ENCODE measurements around the gene SLC20A1.
"Not testable (repeated sequence)": the region's sequence is repeated elsewhere in the genome, so short reads cannot be mapped to it uniquely, and the experiment has no call there.

DNA sequence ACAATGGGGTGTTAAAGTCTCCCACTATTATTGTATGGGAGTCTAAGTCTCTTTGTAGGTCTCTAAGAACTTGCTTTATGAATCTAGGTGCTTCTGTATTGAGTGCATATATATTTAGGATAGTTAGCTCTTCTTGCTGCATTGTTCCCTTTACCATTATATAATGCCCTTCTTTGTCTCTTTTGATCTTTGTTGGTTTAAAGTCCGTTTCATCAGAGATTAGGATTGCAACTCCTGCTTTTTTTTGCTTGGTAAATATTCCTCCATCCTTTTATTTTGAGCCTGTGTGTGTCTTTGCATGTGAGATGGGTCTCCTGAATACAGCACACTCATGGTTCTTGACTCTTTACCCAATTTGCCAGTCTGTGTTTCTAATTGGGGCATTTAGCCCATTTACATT lies 33.5 kb upstream of the SLC20A1 start:
- not testable (repeated sequence) for TF ChIP-seq SIN3A (IDR thresholded peaks at IDR 0.05; ENCODE audit: low read depth); POLR2A (IDR thresholded peaks at IDR 0.05; ENCODE audit: borderline replicate concordance, extremely low read depth, insufficient read depth, insufficient read length); POLR2AphosphoS5 (IDR thresholded peaks at IDR 0.05; ENCODE audit: low read depth, low read length); EZH2 (IDR thresholded peaks at IDR 0.05); YY1 (IDR thresholded peaks at IDR 0.05; ENCODE audit: extremely low read depth, insufficient replicate concordance, low read depth, low read length)
- TF ChIP-seq, protein P1, sequence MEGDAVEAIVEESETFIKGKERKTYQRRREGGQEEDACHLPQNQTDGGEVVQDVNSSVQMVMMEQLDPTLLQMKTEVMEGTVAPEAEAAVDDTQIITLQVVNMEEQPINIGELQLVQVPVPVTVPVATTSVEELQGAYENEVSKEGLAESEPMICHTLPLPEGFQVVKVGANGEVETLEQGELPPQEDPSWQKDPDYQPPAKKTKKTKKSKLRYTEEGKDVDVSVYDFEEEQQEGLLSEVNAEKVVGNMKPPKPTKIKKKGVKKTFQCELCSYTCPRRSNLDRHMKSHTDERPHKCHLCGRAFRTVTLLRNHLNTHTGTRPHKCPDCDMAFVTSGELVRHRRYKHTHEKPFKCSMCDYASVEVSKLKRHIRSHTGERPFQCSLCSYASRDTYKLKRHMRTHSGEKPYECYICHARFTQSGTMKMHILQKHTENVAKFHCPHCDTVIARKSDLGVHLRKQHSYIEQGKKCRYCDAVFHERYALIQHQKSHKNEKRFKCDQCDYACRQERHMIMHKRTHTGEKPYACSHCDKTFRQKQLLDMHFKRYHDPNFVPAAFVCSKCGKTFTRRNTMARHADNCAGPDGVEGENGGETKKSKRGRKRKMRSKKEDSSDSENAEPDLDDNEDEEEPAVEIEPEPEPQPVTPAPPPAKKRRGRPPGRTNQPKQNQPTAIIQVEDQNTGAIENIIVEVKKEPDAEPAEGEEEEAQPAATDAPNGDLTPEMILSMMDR (IDR thresholded peaks at IDR 0.05 in 2 of 3, conservative IDR thresholded peaks at IDR 0.05 in 1 of 3; ENCODE audit: borderline replicate concordance in 1 of 3, insufficient read depth in 1 of 3, low read depth in 2 of 3, low read length in 2 of 3) = not testable (repeated sequence)
